NOMO-1 treated with DMSO at 0.1 percent for 48 hours (cell line): ENCODE results near the gene GGT6.
"Not testable (repeated sequence)": the region's sequence is repeated elsewhere in the genome, so short reads cannot be mapped to it uniquely, and the experiment has no call there.

ENCODE experiments used
- DNase-seq: peaks from one replicate; lab custom pipeline; 2025; ENCODE audit not compliant: unreplicated experiment; lab: John Stamatoyannopoulos, UW

The GGT6 gene

GRCh38 chr17:4560421-4560820 is at the start of gene GGT6:
TSS of gene GGT6 (minus strand) at chr17:4560577. CDS start at chr17:4560521, 56 bp downstream.
- DNase-seq = no peak

GRCh38 chr17:4610162-4610561 is 49.8 kb upstream of the GGT6 start:
- DNase-seq = no peak

GRCh38 chr17:4609761-4610160 is 49.4 kb upstream of the GGT6 start:
- no peak for DNase-seq

GRCh38 chr17:4607773-4608187 is 47.4 kb upstream of the GGT6 start:
- peak; percentile 37 for DNase-seq

- DNase-seq = no peak
Measured at GRCh38 chr17:4607261-4607741, 46.9 kb upstream of the GGT6 start.

- no peak for DNase-seq
Measured at GRCh38 chr17:4605826-4606225, 45.4 kb upstream of the GGT6 start.

- not testable (repeated sequence) for DNase-seq
Measured at GRCh38 chr17:4604736-4605135, 44.4 kb upstream of the GGT6 start.

- DNase-seq = no peak
Measured at GRCh38 chr17:4604111-4604644, 43.8 kb upstream of the GGT6 start.

GRCh38 chr17:4602041-4602440 is 41.7 kb upstream of the GGT6 start:
- DNase-seq = no peak

GRCh38 chr17:4601326-4601725 is 40.9 kb upstream of the GGT6 start:
- DNase-seq = no peak

GRCh38 chr17:4600563-4600962 is 40.2 kb upstream of the GGT6 start:
- DNase-seq = no peak

GRCh38 chr17:4599505-4600281 is 39.3 kb upstream of the GGT6 start:
- DNase-seq = no peak

GRCh38 chr17:4598776-4599504 is 38.6 kb upstream of the GGT6 start:
- no peak for DNase-seq

- DNase-seq = no peak
Measured at GRCh38 chr17:4597975-4598374, 37.6 kb upstream of the GGT6 start.

- DNase-seq = no peak
Measured at GRCh38 chr17:4596636-4597380, 36.4 kb upstream of the GGT6 start.

- DNase-seq = not testable (repeated sequence)
Measured at GRCh38 chr17:4595685-4596342, 35.4 kb upstream of the GGT6 start.

- DNase-seq = peak; percentile 8
Measured at GRCh38 chr17:4594931-4595684, 34.7 kb upstream of the GGT6 start.

GRCh38 chr17:4594406-4594805 is 34.0 kb upstream of the GGT6 start:
- DNase-seq = no peak

GRCh38 chr17:4593021-4593421 is 32.6 kb upstream of the GGT6 start:
- DNase-seq = no peak
